ENCODE results near the gene PPP1CB. TPM values are rescaled to one million over a fixed set of nuclear protein-coding genes. Genes with fewer than 3 reads are reported as not detected.

The PPP1CB gene
- total RNA-seq, 1 donor from 2014 or later: 135 TPM

DNA sequence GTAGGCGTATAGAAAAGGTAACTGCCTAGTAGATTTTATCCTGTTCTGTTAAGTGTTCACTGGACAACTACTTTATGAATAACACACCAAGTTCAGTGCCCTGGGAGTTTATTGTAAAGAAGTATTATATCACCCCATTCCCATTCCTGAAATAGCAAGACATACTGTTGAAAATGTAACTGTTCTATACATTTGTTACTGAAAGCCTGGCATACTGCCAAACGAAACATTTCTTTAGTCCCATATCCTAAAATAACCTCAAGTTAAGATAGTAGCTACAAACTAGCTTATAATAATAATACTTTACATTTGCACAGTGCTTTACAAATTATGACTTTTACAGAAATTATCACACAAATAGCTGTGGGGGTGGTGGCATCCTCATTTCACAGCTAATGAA, 84.2 kb downstream of the PPP1CB start:
- Mint-ChIP-seq H3K36me3 (ENCODE audit: low read depth) (no peaks in the 10 kb centered on the region), H3K4me3 (no peak overlapping the region), H3K27me3 (no peaks in the 10 kb centered on the region), H3K27ac (no peak overlapping the region), H3K4me1 (no peaks in the 10 kb centered on the region), H3K9me3 (peaks cover 2% of the 10 kb centered on the region)
- POLR2A ChIA-PET: no interaction called here
- CTCF ChIA-PET: interaction anchor here (1.4 kb wide), 1 partner anchor 15 kb away, joined by 4 read pairs; no protein-coding TSS in a partner anchor
- no peak for ATAC-seq (ENCODE audit: low read depth)
- TF ChIP-seq, protein P1, sequence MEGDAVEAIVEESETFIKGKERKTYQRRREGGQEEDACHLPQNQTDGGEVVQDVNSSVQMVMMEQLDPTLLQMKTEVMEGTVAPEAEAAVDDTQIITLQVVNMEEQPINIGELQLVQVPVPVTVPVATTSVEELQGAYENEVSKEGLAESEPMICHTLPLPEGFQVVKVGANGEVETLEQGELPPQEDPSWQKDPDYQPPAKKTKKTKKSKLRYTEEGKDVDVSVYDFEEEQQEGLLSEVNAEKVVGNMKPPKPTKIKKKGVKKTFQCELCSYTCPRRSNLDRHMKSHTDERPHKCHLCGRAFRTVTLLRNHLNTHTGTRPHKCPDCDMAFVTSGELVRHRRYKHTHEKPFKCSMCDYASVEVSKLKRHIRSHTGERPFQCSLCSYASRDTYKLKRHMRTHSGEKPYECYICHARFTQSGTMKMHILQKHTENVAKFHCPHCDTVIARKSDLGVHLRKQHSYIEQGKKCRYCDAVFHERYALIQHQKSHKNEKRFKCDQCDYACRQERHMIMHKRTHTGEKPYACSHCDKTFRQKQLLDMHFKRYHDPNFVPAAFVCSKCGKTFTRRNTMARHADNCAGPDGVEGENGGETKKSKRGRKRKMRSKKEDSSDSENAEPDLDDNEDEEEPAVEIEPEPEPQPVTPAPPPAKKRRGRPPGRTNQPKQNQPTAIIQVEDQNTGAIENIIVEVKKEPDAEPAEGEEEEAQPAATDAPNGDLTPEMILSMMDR (IDR thresholded peaks at IDR 0.05): no peak
- intact Hi-C loops (cut with micrococcal nuclease): no loop called here
- no peak for DNase-seq

DNA sequence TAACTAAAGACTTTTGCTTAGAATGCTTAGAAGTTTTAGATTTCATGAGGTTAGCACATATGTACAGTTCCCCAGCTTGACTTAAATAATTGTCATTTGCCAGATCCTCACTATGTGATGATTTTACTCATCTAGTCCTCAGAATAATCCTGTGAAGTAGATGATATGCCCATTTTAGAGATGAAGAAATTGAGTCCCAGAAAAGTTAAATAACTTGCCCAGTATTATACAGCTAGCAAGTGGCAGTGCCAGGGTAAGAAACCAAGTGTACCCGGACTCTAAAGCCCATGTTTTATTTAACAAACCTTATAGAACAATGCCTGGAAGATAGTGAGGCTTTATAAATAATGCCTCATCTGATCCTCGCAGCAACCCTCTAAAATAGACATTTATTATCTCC, 87.3 kb downstream of the PPP1CB start:
- intact Hi-C loops (cut with micrococcal nuclease): no loop called here
- ChIA-PET CTCF (no interaction called here), POLR2A (no interaction called here)
- no peak for DNase-seq
- Mint-ChIP-seq H3K9me3 (peaks cover under 1% of the 10 kb centered on the region), H3K4me3 (no peak overlapping the region), H3K27me3 (no peaks in the 10 kb centered on the region), H3K4me1 (no peaks in the 10 kb centered on the region), H3K36me3 (ENCODE audit: low read depth) (no peaks in the 10 kb centered on the region), H3K27ac (no peak overlapping the region)
- TF ChIP-seq, protein P1 (IDR thresholded peaks at IDR 0.05): no peak
- ATAC-seq (ENCODE audit: low read depth): no peak

DNA sequence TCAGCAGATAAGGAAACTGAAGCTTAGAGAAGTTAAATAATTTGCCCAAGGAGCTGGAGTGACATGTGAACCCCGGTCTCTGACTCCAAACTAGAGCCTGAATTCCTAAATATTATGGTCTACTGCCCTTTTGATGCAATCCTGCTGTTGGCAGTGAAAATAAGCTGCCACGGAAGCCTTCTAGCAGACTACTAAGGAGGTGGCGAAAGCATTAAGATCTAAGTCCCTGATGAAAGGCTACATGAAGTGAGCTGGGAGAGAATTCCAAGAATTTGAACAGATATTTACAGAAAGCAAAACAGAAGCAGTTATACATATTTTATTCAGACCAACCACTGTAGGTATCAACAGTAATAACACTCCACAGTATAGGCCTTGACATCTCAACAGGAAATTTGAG, 90.4 kb downstream of the PPP1CB start:
- Mint-ChIP-seq H3K27me3 (no peaks in the 10 kb centered on the region), H3K9me3 (no peaks in the 10 kb centered on the region), H3K27ac (no peak overlapping the region), H3K4me1 (no peaks in the 10 kb centered on the region), H3K36me3 (ENCODE audit: low read depth) (peaks cover 9% of the 10 kb centered on the region), H3K4me3 (no peak overlapping the region)
- TF ChIP-seq, protein P1 (IDR thresholded peaks at IDR 0.05): no peak
- ChIA-PET POLR2A (no interaction called here), CTCF (interaction anchor here (0.7 kb wide), 1 partner anchor 23 kb away, joined by 3 read pairs; no protein-coding TSS in a partner anchor)
- DNase-seq: no peak
- intact Hi-C loops (cut with micrococcal nuclease): no loop called here
- ATAC-seq (ENCODE audit: low read depth): no peak

Other genes with a start within 250 kb of the PPP1CB start
- gene SPDYA, start 59.0 kb downstream of the PPP1CB start, total RNA-seq: 1.6 and 2.1 TPM in 2 replicates
- gene TRMT61B, start 118.5 kb downstream of the PPP1CB start, total RNA-seq: 16.8 and 18.0 TPM in 2 replicates
- gene WDR43, start 142.8 kb downstream of the PPP1CB start, total RNA-seq: 86.6 and 98.8 TPM in 2 replicates
- 0.22 TPM in 1 of 2 replicates, not detected in the other for gene TOGARAM2, start 229.5 kb downstream of the PPP1CB start, total RNA-seq

Measured in activated B cell treated with CpG ODN at 0.5 μM for 24 hours (primary cell).